ENCODE measurements around the gene TMEM140. TPM values are rescaled to one million over a fixed set of nuclear protein-coding genes. Genes with fewer than 3 reads are reported as not detected.
"Not testable (repeated sequence)": the region's sequence is repeated elsewhere in the genome, so short reads cannot be mapped to it uniquely, and the experiment has no call there.

Gene TMEM140
- polyA plus RNA-seq, 4 donors = 26.7 to 35.5 (median 28.1) TPM

GRCh38 chr7:135158141-135158655 lies 10.3 kb downstream of the TMEM140 start:
- no peak for DNase-seq (ENCODE audit: low read depth in 4 of 4, low spot score in 3 of 4)

DNA sequence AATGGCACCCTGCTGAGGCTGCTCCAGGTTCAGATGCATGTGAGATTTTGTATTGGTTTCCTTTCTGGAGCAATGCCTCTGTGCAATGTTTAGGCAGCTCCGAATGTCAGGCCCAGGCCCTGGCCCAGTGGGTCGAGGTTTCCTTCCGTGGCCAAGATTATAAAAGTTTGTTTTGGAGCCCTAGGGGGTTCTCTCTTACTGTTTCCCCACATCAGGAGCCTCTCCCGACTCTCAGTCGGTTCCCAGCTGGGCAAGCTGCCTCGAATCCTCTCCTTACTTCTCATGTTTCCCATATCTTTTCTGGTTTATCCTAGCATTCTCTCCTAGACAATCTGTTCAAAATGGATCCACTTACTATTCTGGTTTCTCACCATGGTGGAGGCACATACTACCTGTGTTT lies 11.0 kb downstream of the TMEM140 start:
- no peak for DNase-seq (ENCODE audit: low read depth in 4 of 4, low spot score in 3 of 4)

- DNase-seq (ENCODE audit: low read depth in 4 of 4, low spot score in 3 of 4) = no peak
These were observed 11.7 kb downstream of the TMEM140 start for GRCh38 chr7:135159359-135160085.

- DNase-seq (ENCODE audit: low read depth in 4 of 4, low spot score in 3 of 4) = no peak
These were observed 12.4 kb downstream of the TMEM140 start for GRCh38 chr7:135160098-135160857.

DNA sequence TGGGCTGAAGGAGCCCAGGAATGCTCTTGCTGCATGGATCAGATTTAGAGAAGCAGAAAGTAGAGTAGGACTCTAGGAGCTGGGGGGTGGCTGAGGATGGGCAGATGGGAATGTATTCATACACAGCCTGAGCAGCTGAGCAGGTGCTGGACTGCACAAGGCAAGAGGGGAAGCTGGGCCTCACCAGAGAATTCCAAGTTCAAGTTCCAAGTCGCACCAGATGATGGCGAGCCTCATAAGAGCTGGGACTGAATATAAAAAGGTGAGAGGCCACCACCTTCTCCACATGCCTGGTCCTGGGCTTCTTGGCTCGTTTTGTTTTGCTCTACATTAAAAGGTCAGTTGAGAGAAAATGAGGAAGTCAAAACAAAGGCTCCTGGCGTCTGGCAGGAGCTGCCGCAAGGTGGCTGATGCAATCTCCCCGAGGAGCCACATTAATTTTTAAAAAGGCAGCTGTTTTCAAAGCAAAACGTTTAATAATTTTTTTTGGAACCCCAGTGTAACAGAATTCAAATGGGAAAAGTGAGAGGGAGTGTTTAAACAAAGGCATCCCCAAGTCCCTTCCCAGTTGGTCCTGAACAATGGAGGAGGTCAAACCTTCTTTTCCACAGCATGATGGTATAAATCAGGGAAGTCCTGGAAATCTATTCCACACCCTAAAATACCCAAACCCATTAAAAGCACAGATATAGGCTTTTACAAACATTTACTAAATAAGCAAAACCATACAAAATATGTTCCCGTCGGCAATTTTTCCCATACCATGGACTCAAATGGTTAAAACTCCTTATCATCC lies 13.2 kb downstream of the TMEM140 start:
- DNase-seq (ENCODE audit: low read depth in 4 of 4, low spot score in 3 of 4) = no peak

GRCh38 chr7:135161669-135162068 lies 13.8 kb downstream of the TMEM140 start:
- no peak for DNase-seq (ENCODE audit: low read depth in 4 of 4, low spot score in 3 of 4)

DNA sequence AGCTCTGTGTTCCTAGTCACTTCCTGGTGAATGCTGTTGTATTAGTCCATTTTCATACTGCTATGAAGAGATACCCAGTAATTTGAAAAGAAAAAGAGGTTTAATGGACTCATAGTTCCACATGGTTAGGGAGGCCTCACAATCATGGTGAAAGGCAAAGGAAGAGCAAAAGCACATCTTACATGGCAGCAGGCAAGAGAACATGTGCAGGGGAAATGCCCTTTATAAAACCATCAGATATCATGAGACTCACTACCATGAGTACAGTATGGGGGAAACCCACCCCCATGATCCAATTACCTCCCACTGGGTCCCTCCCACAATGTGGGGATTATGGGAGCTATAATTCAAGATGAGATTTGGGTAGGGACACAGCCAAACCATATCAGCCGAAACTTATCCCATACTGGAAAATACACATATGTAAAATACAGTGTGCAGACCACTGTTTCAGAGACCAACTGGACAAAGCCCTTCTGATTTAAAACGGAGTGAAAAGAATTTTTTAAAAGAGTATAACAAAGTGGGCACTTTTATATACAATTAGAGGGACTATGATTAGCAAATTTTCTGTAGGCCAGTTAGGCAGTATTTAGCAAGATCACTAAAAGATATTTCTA lies 14.6 kb downstream of the TMEM140 start:
- DNase-seq (ENCODE audit: low read depth in 4 of 4, low spot score in 3 of 4) = no peak

GRCh38 chr7:135164357-135165061 lies 16.6 kb downstream of the TMEM140 start:
- no peak for DNase-seq (ENCODE audit: low read depth in 4 of 4, low spot score in 3 of 4)

DNA sequence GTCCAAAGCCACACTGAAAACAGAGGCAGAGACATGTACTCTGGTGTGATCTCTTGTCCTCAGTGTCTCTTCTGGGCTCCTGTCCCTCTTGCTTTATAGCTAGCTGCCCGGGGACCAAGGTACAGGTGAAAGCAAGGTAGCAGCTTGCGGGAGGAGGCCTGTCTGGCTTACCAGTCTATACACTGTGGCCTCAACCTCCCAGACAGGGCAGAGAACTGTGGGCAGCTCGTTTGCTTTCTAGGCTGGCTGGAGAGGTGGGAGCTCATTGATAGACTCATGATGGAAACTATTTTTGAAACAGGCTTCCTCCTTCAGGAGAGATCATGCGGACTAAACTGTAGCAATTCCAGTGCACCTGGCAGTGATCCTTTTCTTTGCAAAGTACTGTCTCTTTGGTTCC lies 18.0 kb downstream of the TMEM140 start:
- DNase-seq (ENCODE audit: low read depth in 4 of 4, low spot score in 3 of 4) = no peak

- DNase-seq (ENCODE audit: low read depth in 4 of 4, low spot score in 3 of 4) = no peak
These were observed 18.6 kb downstream of the TMEM140 start for GRCh38 chr7:135166338-135166990.

GRCh38 chr7:135167365-135167917 lies 19.6 kb downstream of the TMEM140 start:
- DNase-seq (ENCODE audit: low read depth in 4 of 4, low spot score in 3 of 4) = no peak

- DNase-seq (ENCODE audit: low read depth in 4 of 4, low spot score in 3 of 4) = no peak
These were observed 20.1 kb downstream of the TMEM140 start for GRCh38 chr7:135168001-135168400.

GRCh38 chr7:135168489-135169140 lies 20.7 kb downstream of the TMEM140 start:
- DNase-seq (ENCODE audit: low read depth in 4 of 4, low spot score in 3 of 4) = no peak

- DNase-seq (ENCODE audit: low read depth in 4 of 4, low spot score in 3 of 4) = no peak
These were observed 21.5 kb downstream of the TMEM140 start for GRCh38 chr7:135169141-135169963.

- DNase-seq (ENCODE audit: low read depth in 4 of 4, low spot score in 3 of 4) = no peak
These were observed 22.0 kb downstream of the TMEM140 start for GRCh38 chr7:135169964-135170273.

GRCh38 chr7:135170274-135170997 lies 22.6 kb downstream of the TMEM140 start, which contains the start of gene CYREN:
CYREN (minus strand) TSS chr7:135170707; CDS start chr7:135168922, 1,785 bp downstream.
- peak; percentile 81 to 86 (median 84) for DNase-seq (ENCODE audit: low read depth in 4 of 4, low spot score in 3 of 4)

DNA sequence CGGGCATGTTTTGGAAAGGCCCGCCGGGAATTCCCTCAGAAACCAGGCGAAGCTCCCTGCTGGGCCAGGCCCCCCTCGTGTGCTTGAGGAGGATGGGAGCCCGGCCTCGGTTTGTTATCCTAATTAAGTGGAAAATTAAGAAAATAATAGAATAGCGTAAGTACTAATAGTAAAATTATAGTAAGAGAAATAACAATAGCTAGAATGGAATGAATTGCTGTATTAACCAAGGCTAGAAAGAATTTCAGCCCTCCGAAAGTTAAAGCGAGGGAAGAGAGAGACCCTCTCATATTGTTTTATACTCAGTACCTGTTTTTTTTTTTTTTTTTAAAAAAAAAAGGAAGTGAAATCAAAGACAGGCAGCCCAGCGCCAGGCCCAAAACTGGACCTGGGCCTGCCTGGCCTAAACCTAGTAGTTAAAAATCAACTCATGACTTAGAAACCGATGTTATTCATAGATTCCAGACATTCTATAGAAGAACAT lies 23.2 kb downstream of the TMEM140 start:
- DNase-seq (ENCODE audit: low read depth in 4 of 4, low spot score in 3 of 4) = not testable (repeated sequence)

All from right renal pelvis (tissue), 4 donors.